HG02840 (cell line): ENCODE measurements around the gene SPOCK1.

Source experiments
- ATAC-seq: cut with Tn5 transposase; IDR thresholded peaks from one replicate; pipeline ENCODE4 v1.9.1; 2021; ENCODE audit warnings: mild to moderate bottlenecking, moderate library complexity, moderate number of reproducible peaks; ENCODE audit not compliant: unreplicated experiment, low FRiP score

SPOCK1 gene

DNA sequence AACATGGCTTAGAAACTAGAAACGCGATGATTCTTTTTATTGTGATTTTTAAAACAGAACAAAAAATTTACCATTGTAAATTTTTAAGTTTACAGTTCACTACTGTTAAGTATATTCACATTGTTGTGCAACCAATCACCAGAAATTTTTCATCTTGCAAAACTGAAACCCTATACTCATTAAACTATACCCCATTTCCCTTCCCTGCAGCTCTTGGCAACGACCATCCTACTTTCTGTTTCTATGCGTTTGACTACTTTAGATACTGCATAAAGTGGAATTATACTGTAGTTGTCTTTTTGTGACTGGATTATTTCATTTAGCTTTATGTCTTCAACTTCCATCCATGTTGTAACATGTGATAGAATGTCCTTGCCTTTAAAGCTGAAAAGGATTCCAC is 52.5 kb downstream of the SPOCK1 start:
- ATAC-seq = no peak

GRCh38 chr5:137446151-137446550 is 53.0 kb downstream of the SPOCK1 start:
- no peak for ATAC-seq

GRCh38 chr5:137442660-137443059 is 56.5 kb downstream of the SPOCK1 start:
- ATAC-seq = no peak

GRCh38 chr5:137441476-137441875 is 57.6 kb downstream of the SPOCK1 start:
- no peak for ATAC-seq

GRCh38 chr5:137440795-137441194 is 58.3 kb downstream of the SPOCK1 start:
- ATAC-seq = no peak

GRCh38 chr5:137439645-137440044 is 59.5 kb downstream of the SPOCK1 start:
- no peak for ATAC-seq

- no peak for ATAC-seq
Observed at GRCh38 chr5:137438932-137439331, 60.2 kb downstream of the SPOCK1 start.

DNA sequence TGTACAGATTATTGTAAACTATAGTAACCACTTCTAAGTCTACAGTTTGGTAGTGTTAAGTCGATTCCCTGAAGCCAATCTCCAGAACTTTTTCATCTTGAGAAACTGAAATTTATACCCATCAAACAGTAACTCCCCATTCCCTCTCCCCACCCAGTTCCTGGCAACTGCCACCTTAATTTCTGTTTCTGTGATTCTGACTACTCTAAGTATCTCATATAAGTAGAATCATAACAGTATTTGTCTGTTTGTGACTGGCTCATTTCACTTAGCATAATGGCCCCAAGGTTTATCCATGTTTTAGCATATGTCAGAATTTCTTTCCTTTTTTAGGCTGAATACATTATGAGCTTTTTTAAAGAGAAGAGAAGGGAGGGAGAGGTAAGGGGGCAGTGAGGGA is 61.4 kb downstream of the SPOCK1 start:
- ATAC-seq = no peak

DNA sequence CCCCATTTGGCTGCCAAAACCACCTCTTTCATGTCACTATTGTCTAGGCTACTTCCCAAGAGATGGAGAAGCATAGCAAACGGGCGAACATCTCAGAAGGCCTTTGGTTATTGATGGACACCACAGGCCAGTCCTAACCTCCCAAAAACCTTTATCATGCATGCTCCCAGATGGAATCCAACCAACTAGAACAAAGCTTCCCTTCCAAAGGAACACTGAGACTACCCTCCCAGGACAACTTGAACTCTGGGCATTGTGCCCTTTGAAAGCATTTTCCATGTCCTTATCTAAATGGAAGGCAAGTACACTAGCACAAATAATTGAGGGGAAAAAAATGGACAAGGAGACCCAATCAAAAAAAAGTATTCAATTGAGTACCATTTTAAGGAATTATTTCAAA is 65.6 kb downstream of the SPOCK1 start:
- no peak for ATAC-seq

DNA sequence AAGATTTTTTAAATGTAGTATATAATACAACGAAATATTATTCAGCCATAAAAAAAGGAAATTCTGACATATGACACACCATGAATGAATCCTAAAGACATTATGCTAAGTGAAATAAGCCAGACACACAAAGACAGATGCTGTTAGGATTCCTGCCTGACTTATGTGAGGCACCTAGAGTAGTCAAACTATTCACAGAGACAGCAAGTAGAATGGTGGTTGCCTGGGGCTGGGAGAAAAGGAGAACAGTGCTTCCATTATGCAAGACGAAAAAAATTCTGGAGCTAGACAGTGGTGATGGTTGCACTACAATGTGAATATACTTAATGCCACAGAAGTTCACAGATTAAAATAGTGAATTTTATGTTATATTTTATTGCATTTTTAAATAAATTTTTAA is 66.8 kb downstream of the SPOCK1 start:
- no peak for ATAC-seq

DNA sequence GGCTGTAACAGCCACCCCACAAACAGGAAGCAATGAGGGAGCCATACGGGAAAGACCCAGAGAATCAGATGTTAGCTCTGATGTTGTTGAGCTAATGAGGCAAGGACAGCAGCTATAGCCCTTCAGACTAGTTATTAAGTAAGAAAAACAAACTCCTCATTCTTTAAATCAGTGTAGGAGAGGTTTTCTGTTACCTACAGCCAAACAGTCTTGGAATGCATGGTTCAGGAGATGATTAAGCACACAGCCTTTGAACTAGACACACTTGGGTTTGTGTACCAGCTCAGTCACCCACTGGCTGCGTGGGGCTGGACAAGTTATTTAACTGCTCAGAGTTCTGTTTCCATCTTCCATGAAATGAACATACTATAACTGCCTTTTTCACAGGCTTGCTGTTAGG is 68.1 kb downstream of the SPOCK1 start:
- no peak for ATAC-seq

DNA sequence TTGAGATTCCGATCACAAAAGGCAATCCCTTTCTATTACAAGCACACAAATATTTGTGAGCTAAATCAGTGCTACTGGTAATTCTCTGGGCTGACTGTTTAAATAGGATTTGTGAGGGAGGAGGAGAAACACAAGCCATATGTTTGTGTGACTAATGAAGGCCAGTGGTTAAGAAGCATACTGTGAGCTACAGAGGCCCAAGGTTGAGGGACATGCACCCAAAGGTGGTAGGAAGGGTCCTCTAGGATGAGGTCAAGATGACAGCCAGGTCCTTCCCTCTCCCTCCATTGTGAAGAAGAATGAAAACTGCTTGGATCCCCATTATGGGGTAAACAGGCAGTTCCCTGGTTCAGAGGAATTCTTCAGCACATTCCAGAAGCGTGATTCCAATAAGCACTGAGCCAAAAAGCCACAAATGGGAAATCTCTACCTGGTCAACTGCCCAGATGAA is 83.9 kb downstream of the SPOCK1 start:
- ATAC-seq = no peak

DNA sequence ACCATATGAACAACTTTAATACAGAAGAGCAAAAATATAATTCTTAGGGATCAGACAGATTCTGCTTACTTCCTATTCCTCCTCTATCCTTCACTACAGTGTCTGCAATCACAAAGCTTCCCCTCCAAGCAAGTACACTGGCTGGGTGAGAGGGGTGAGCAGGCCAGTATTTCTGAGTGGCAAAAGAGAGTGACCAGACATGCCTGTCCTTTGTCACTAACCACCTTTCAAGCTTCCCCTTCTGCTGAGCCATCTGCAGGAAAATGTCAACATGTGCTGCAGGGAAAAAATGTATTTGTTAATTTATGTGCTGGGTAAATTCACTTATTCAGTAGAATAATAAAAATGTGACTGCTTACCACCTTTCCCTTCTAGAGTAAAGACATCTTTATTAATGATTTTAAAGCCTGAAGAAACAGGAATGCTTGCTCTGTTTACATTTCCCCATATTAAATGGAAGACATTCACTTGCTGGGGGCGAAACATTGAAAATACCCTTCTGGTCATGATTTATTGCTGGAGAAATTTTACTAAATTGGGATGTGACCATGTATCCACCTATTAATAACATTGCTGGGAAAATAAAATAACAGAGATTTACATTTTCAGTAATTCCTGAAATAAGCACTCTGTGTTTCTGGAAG is 84.9 kb downstream of the SPOCK1 start:
- ATAC-seq = no peak

- ATAC-seq = no peak
Observed at GRCh38 chr5:137412136-137412535, 87.0 kb downstream of the SPOCK1 start.

GRCh38 chr5:137410234-137411010 is 88.7 kb downstream of the SPOCK1 start:
- no peak for ATAC-seq

- no peak for ATAC-seq
Observed at GRCh38 chr5:137409736-137410135, 89.4 kb downstream of the SPOCK1 start.

- ATAC-seq = no peak
Observed at GRCh38 chr5:137407090-137407489, 92.0 kb downstream of the SPOCK1 start.

- ATAC-seq = no peak
Observed at GRCh38 chr5:137405393-137405792, 93.7 kb downstream of the SPOCK1 start.

GRCh38 chr5:137403869-137404268 is 95.3 kb downstream of the SPOCK1 start:
- no peak for ATAC-seq

DNA sequence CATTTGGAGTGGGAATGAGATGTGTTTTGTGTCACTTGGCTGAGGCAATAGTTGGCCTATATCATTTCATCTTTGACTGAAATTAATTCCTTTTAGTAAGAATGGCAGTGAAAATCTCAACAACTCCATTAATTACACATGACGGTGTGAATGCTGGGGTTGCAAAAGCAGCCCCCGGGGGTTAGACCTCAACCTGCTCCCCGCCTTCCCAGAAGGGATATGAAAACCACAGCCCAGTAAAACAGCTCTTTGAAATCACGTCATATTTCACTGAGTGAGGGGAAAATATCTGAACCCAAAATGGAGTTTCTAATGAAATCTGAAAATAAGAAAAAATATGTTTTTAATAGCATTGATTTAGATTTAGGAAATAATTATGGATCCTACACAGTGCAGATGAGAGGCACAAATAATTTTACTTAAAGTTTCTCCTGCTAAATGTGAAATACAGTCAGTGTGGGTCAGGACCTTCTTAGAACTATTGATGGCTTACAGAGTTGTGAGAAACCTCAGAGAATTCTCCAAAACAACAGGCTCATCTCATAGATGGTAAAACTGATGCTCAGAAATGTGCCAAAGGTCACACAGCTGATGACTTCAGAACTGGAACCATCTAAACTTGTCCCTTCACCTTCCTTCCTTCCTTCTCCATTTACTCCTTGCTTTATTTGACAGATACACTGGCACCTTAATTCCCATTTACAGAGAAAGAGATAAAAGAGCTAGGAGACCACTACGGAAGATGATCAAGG is 96.5 kb downstream of the SPOCK1 start:
- no peak for ATAC-seq

- no peak for ATAC-seq
Observed at GRCh38 chr5:137401946-137402345, 97.2 kb downstream of the SPOCK1 start.
